ENCODE measurements around the gene MCC.
A peak's percentile ranks its signal among the peaks of the same experiment; 100 is the strongest.

MCC gene

DNA sequence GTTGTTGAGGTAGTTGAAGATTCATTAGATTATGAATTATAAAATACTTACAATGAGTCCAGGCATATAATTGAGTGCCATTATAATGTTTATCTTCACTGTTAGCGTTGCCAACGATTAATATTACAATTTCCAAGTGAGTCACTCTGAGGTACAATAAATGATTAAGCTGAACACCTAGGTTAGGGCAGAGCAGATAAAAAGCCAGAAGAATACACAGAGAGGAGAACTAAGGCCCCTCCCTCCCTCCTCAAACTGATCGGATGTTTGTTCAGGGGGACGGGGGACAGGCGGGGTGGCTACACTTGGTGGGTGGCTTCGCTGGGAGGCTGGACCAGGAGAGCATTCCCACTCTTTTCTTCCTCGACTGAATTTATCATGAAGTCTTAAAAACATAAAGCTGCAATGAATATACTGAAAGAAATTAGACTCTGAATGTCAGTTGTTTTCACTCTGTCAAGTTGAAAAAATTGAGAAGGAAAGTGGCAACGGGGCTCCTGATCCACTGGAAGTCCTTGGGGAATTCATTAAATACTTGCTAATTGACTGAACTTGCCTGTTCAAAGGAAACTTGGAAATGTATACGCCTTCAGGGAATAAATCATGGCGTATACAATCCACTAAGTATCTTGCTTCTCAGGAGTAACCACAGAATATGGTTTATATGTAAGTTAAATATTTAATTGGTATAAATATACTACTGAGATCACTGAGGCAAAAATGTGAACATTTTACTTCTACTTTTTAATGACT lies 251.5 kb downstream of the MCC start:
- Histone ChIP-seq H4K8ac (ENCODE audit: low read depth, low read length) (no peak overlapping the region), H3K9ac (ENCODE audit: low read length) (no peak overlapping the region), H3K4ac (ENCODE audit: low read depth, low read length) (no peak overlapping the region), H2AK5ac (ENCODE audit: low read length) (no peak overlapping the region), H3K27me3 (ENCODE audit: insufficient read depth, low read length, poor library complexity) (no peaks in the 10 kb centered on the region), H3K56ac (ENCODE audit: low read length) (no peak overlapping the region), H4K5ac (ENCODE audit: low read length) (no peak overlapping the region), H3K4me3 (ENCODE audit: low read length) (no peak overlapping the region), H3K4me2 (ENCODE audit: low read length) (no peak overlapping the region), H2BK120ac (ENCODE audit: low read depth, low read length) (no peak overlapping the region), H3K79me1 (ENCODE audit: low read length) (peaks cover 11% of the 10 kb centered on the region), H3K36me3 (ENCODE audit: control insufficient read depth, insufficient read depth, low read length) (no peaks in the 10 kb centered on the region), H3K27ac (ENCODE audit: low read depth, low read length) (no peak overlapping the region), H3K23ac (ENCODE audit: low read length) (no peak overlapping the region), H3K79me2 (ENCODE audit: control insufficient read depth, insufficient read depth, low read length) (peaks cover 23% of the 10 kb centered on the region), H2BK15ac (replicated peaks; ENCODE audit: low read depth) (no peak overlapping the region), H2BK5ac (ENCODE audit: low read length) (no peak overlapping the region), H3K18ac (ENCODE audit: low read length) (peak overlapping the region; percentile 64), H3K4me1 (ENCODE audit: control insufficient read depth, low read depth, low read length) (peaks cover 21% of the 10 kb centered on the region)
- WGBS (ENCODE audit: extremely low coverage, insufficient coverage, low lambda C conversion rate): no CpG with 5 or more reads among the region's 10 CpGs
- peak; percentile 73 for DNase-seq

DNA sequence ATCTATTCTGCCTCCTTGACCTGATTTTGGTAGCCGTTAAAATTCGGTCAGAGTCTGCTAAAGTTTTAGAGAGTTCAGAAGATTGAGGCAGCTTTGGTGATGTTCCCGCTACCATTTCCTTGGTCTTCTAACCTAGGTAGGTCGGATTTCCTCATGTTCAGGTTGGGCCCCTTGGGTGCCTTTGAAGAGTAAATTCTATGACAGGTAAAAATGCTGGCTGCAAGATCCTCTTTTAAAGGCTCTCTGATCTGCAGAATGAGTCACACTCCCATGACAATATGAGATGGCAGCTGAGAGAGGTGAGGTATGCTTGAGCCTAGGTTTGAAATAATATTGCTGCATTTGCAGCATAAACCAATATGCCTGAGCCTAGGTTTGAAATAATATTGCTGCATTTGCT lies 252.4 kb downstream of the MCC start:
- Histone ChIP-seq H3K79me2 (ENCODE audit: control insufficient read depth, insufficient read depth, low read length) (peaks cover 19% of the 10 kb centered on the region), H3K4me1 (ENCODE audit: control insufficient read depth, low read depth, low read length) (peaks cover 21% of the 10 kb centered on the region), H3K4me2 (ENCODE audit: low read length) (no peak overlapping the region), H3K4ac (ENCODE audit: low read depth, low read length) (no peak overlapping the region), H2BK5ac (ENCODE audit: low read length) (no peak overlapping the region), H3K4me3 (ENCODE audit: low read length) (no peak overlapping the region), H3K9ac (ENCODE audit: low read length) (no peak overlapping the region), H4K5ac (ENCODE audit: low read length) (no peak overlapping the region), H4K8ac (ENCODE audit: low read depth, low read length) (no peak overlapping the region), H3K27me3 (ENCODE audit: insufficient read depth, low read length, poor library complexity) (no peaks in the 10 kb centered on the region), H2BK15ac (replicated peaks; ENCODE audit: low read depth) (no peak overlapping the region), H2AK5ac (ENCODE audit: low read length) (no peak overlapping the region), H3K23ac (ENCODE audit: low read length) (no peak overlapping the region), H3K36me3 (ENCODE audit: control insufficient read depth, insufficient read depth, low read length) (no peaks in the 10 kb centered on the region), H2BK120ac (ENCODE audit: low read depth, low read length) (peak overlapping the region; percentile 61), H3K79me1 (ENCODE audit: low read length) (peaks cover 9% of the 10 kb centered on the region), H3K18ac (ENCODE audit: low read length) (peak overlapping the region; percentile 80), H3K56ac (ENCODE audit: low read length) (no peak overlapping the region), H3K27ac (ENCODE audit: low read depth, low read length) (no peak overlapping the region)
- DNase-seq: peak; percentile 79
- WGBS (ENCODE audit: extremely low coverage, insufficient coverage, low lambda C conversion rate): no CpG with 5 or more reads among the region's 4 CpGs

DNA sequence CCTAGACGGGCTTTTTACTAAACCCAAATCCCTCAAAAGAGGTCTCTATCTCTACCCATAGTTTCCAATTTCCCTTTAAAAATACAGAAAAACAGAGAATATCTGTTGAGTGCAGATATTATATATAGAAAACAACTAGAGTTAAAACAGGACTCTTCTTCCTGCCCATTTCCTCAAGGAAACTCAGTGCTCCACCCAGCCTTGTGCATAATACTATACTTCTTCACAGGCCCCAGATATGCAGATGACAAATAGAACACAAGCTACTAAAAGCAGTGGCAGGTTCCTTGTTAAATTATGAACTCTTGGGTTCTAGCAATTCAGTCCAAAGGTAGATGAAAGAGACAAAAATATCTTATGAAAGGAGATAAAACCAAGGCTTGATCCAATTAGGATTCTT lies 253.7 kb downstream of the MCC start:
- peaks cover 21% of the 10 kb centered on the region for H3K4me1 ChIP-seq (ENCODE audit: control insufficient read depth, low read depth, low read length)
- no peak overlapping the region for H2AK5ac ChIP-seq (ENCODE audit: low read length)
- no peak overlapping the region for H3K27ac ChIP-seq (ENCODE audit: low read depth, low read length)
- H3K27me3 ChIP-seq (ENCODE audit: insufficient read depth, low read length, poor library complexity): no peaks in the 10 kb centered on the region
- H3K9ac ChIP-seq (ENCODE audit: low read length): no peak overlapping the region
- H4K5ac ChIP-seq (ENCODE audit: low read length): no peak overlapping the region
- no peak overlapping the region for H4K8ac ChIP-seq (ENCODE audit: low read depth, low read length)
- no peak overlapping the region for H3K56ac ChIP-seq (ENCODE audit: low read length)
- no peaks in the 10 kb centered on the region for H3K36me3 ChIP-seq (ENCODE audit: control insufficient read depth, insufficient read depth, low read length)
- H3K4ac ChIP-seq (ENCODE audit: low read depth, low read length): no peak overlapping the region
- no peak overlapping the region for H2BK120ac ChIP-seq (ENCODE audit: low read depth, low read length)
- no peak overlapping the region for H3K4me3 ChIP-seq (ENCODE audit: low read length)
- no peak overlapping the region for H2BK5ac ChIP-seq (ENCODE audit: low read length)
- peaks cover 12% of the 10 kb centered on the region for H3K79me2 ChIP-seq (ENCODE audit: control insufficient read depth, insufficient read depth, low read length)
- H3K4me2 ChIP-seq (ENCODE audit: low read length): no peak overlapping the region
- H3K18ac ChIP-seq (ENCODE audit: low read length): peak overlapping the region; percentile 87
- DNase-seq: no peak
- H3K79me1 ChIP-seq (ENCODE audit: low read length): peaks cover 5% of the 10 kb centered on the region
- WGBS (ENCODE audit: extremely low coverage, insufficient coverage, low lambda C conversion rate): no CpG with 5 or more reads among the region's 1 CpG
- H3K23ac ChIP-seq (ENCODE audit: low read length): no peak overlapping the region
- H2BK15ac ChIP-seq (replicated peaks; ENCODE audit: low read depth): no peak overlapping the region

DNA sequence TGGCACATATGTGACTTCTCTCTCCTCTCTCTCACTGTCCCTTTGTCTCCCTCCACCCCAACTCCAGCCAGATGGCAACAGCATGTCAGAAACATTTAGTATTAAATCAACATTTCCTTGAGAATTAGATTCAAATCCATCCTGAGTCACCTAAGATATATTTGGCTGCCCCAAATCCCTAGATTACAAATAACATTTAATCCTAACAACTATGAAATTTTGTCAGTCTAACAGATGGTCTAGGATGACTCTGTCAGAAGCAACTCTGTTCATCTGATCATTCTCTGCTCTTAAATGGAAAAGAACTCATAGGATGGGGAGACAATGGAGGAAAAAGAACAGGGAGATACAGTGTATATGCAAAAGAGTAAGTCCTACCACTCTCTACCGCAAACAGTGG lies 254.6 kb downstream of the MCC start:
- peaks cover 17% of the 10 kb centered on the region for H3K4me1 ChIP-seq (ENCODE audit: control insufficient read depth, low read depth, low read length)
- no CpG with 5 or more reads among the region's 1 CpG for WGBS (ENCODE audit: extremely low coverage, insufficient coverage, low lambda C conversion rate)

DNA sequence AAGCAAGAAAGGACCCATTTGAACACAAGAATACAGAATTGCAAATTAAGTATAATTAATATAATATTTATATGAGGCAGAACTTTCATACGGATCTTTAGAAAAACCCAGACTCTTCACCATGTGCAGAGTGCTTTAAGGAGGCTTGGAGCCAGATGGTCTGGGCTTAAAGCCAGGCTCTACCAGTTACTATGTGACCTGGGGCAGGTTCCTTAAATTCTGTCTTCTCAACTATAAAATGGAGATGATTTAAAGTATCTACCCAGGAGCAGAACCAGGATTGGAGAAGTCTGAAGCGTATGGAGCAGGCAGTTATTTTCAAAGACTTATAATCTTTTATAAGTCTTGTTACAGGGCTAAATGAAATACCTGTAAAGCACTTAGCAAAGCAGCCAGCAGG lies 255.6 kb downstream of the MCC start:
- no peak for DNase-seq
- no peak overlapping the region for H2BK120ac ChIP-seq (ENCODE audit: low read depth, low read length)
- no peak overlapping the region for H3K4ac ChIP-seq (ENCODE audit: low read depth, low read length)
- no peak overlapping the region for H3K27ac ChIP-seq (ENCODE audit: low read depth, low read length)
- no peak overlapping the region for H3K4me3 ChIP-seq (ENCODE audit: low read length)
- no peak overlapping the region for H3K9ac ChIP-seq (ENCODE audit: low read length)
- WGBS (ENCODE audit: extremely low coverage, insufficient coverage, low lambda C conversion rate): no CpG with 5 or more reads among the region's 2 CpGs
- H4K5ac ChIP-seq (ENCODE audit: low read length): no peak overlapping the region
- H3K23ac ChIP-seq (ENCODE audit: low read length): no peak overlapping the region
- no peak overlapping the region for H3K56ac ChIP-seq (ENCODE audit: low read length)
- no peak overlapping the region for H4K8ac ChIP-seq (ENCODE audit: low read depth, low read length)
- no peak overlapping the region for H2BK15ac ChIP-seq (replicated peaks; ENCODE audit: low read depth)
- H3K36me3 ChIP-seq (ENCODE audit: control insufficient read depth, insufficient read depth, low read length): no peaks in the 10 kb centered on the region
- no peak overlapping the region for H2BK5ac ChIP-seq (ENCODE audit: low read length)
- peaks cover 19% of the 10 kb centered on the region for H3K79me2 ChIP-seq (ENCODE audit: control insufficient read depth, insufficient read depth, low read length)
- peaks cover 15% of the 10 kb centered on the region for H3K4me1 ChIP-seq (ENCODE audit: control insufficient read depth, low read depth, low read length)
- peak overlapping the region; percentile 51 for H3K18ac ChIP-seq (ENCODE audit: low read length)
- peaks cover 17% of the 10 kb centered on the region for H3K79me1 ChIP-seq (ENCODE audit: low read length)
- no peaks in the 10 kb centered on the region for H3K27me3 ChIP-seq (ENCODE audit: insufficient read depth, low read length, poor library complexity)
- H3K4me2 ChIP-seq (ENCODE audit: low read length): no peak overlapping the region
- H2AK5ac ChIP-seq (ENCODE audit: low read length): no peak overlapping the region

More for the DNA sequence above, 254.6 kb downstream of the MCC start:
- Histone ChIP-seq H2BK15ac (replicated peaks; ENCODE audit: low read depth) (no peak overlapping the region), H3K4me3 (ENCODE audit: low read length) (no peak overlapping the region), H3K23ac (ENCODE audit: low read length) (no peak overlapping the region), H2BK120ac (ENCODE audit: low read depth, low read length) (no peak overlapping the region), H3K36me3 (ENCODE audit: control insufficient read depth, insufficient read depth, low read length) (no peaks in the 10 kb centered on the region), H3K56ac (ENCODE audit: low read length) (peak overlapping the region; percentile 12), H3K18ac (ENCODE audit: low read length) (no peak overlapping the region), H3K79me2 (ENCODE audit: control insufficient read depth, insufficient read depth, low read length) (peaks cover 12% of the 10 kb centered on the region), H2AK5ac (ENCODE audit: low read length) (no peak overlapping the region), H3K4me2 (ENCODE audit: low read length) (no peak overlapping the region), H4K8ac (ENCODE audit: low read depth, low read length) (no peak overlapping the region), H3K27me3 (ENCODE audit: insufficient read depth, low read length, poor library complexity) (no peaks in the 10 kb centered on the region), H3K27ac (ENCODE audit: low read depth, low read length) (no peak overlapping the region), H3K9ac (ENCODE audit: low read length) (no peak overlapping the region), H2BK5ac (ENCODE audit: low read length) (no peak overlapping the region), H4K5ac (ENCODE audit: low read length) (no peak overlapping the region), H3K4ac (ENCODE audit: low read depth, low read length) (no peak overlapping the region), H3K79me1 (ENCODE audit: low read length) (peaks cover 8% of the 10 kb centered on the region)
- no peak for DNase-seq

DNA sequence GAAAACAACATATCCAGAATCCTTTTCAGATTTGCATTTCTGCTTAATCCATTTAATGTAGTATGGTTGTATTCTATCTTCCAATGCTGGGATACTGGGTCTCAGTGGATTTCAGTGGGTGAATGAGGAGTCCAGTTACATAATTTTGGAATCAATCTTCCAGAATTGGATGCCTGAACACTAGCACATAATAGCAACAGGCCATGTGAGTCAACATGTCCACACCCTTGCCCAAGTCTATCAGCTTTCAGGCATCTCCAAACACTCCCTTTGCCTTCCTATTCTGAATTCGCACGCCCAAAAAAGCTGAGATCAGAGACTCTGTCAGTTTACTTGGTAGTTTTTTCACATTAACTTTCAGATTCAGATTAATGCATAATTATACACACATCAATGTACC lies 256.0 kb downstream of the MCC start:
- H3K4ac ChIP-seq (ENCODE audit: low read depth, low read length): no peak overlapping the region
- H3K4me1 ChIP-seq (ENCODE audit: control insufficient read depth, low read depth, low read length): peaks cover 15% of the 10 kb centered on the region
- DNase-seq: no peak
- no peak overlapping the region for H3K23ac ChIP-seq (ENCODE audit: low read length)
- no peak overlapping the region for H2BK5ac ChIP-seq (ENCODE audit: low read length)
- H3K56ac ChIP-seq (ENCODE audit: low read length): no peak overlapping the region
- H2BK120ac ChIP-seq (ENCODE audit: low read depth, low read length): no peak overlapping the region
- H3K27ac ChIP-seq (ENCODE audit: low read depth, low read length): no peak overlapping the region
- no peak overlapping the region for H3K18ac ChIP-seq (ENCODE audit: low read length)
- H2AK5ac ChIP-seq (ENCODE audit: low read length): no peak overlapping the region
- H3K4me2 ChIP-seq (ENCODE audit: low read length): no peak overlapping the region
- no peaks in the 10 kb centered on the region for H3K27me3 ChIP-seq (ENCODE audit: insufficient read depth, low read length, poor library complexity)
- peaks cover 20% of the 10 kb centered on the region for H3K79me2 ChIP-seq (ENCODE audit: control insufficient read depth, insufficient read depth, low read length)
- H3K79me1 ChIP-seq (ENCODE audit: low read length): peaks cover 17% of the 10 kb centered on the region
- no peak overlapping the region for H4K8ac ChIP-seq (ENCODE audit: low read depth, low read length)
- H3K36me3 ChIP-seq (ENCODE audit: control insufficient read depth, insufficient read depth, low read length): no peaks in the 10 kb centered on the region
- H3K4me3 ChIP-seq (ENCODE audit: low read length): no peak overlapping the region
- no peak overlapping the region for H4K5ac ChIP-seq (ENCODE audit: low read length)
- no CpG with 5 or more reads among the region's 2 CpGs for WGBS (ENCODE audit: extremely low coverage, insufficient coverage, low lambda C conversion rate)
- no peak overlapping the region for H2BK15ac ChIP-seq (replicated peaks; ENCODE audit: low read depth)
- no peak overlapping the region for H3K9ac ChIP-seq (ENCODE audit: low read length)

Data from mesendoderm (in vitro differentiated cells).